Epithelial cell of prostate (primary cell): Measurements from ENCODE around the gene UBA3.
A peak's percentile ranks its signal among the peaks of the same experiment; 100 is the strongest.

Experiments used
- DNase-seq: peaks from one replicate; pipeline ENCODE4 v3.0.0-alpha.2; 2011; ENCODE audit warnings: low read depth, low spot score
- H3K27ac ChIP-seq: fragments of 450-650 bp; 2 replicates; pipeline ENCODE4 v1.5.1; 2017; ENCODE audit warnings: mild to moderate bottlenecking

UBA3 gene

DNA sequence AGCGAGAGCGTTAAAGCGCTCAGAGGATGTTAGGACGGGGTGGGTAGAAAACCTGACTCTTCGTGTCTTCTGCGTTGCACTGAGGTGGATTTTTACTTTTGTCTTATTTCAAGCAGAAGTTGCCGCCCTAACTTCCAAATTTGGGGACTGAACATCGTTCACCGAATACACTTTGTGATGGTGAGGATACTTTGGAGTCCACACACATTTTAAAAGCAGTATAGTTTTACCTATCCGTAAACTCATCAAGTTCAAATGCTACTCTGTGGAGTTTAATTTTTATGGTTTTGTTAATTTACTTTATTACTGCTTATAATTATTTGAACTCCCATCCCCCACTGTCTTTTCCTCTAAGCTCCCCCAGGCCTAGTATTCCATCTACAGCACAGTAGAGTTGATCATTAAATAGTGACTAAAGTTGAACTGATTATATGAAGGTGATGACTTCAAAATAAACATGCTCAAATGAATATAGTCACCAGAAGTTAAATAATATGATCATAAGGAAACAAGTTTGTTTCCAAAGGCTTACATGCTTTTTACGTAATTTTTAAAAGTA lies 66.1 kb downstream of the UBA3 start:
- no peak for DNase-seq
- peak overlapping the region; percentile 99 for H3K27ac ChIP-seq

DNA sequence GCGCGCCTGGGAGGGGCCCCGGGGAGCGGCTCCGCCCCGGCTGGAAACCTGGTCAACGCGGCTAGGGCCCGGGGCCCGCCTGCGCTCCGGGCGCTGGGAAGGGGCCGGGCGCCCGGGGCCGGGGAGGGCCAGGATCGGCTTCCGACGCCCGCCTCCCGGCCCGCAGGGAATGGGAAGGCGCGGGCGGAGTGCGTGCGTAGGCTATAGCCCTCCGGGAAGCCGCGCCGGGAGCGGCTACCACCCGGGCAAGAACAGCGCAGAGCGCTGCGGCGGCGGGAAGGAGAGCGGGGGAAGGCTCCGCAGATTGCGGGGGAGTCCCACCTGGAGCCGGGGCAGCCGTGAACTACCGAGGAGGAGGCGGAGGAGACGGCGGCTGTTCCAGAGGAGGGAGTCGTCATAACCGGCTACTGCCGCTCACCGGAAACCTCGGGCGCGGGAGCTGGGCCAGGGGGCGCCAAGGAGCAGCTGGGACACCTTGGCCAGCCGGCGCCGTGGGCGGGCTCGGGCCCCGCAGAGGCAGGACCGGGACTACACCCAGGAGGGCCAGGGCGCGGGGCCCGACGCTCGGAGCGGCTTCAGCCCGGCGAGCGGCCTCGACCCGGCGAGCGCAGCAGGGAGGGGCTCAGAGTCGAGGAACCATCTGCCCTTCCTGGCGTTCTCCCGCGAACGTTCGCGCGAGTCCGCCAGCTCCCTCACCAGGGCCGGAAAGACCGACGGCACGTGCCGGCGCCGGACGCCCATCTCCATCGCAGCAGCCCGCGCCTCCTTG lies 66.7 kb downstream of the UBA3 start, which contains the start of gene EOGT:
Gene EOGT, minus strand, starts transcription at position 432 of the 769 bp plus-strand sequence. CDS start 3,838 bp downstream, outside the sequence.
- DNase-seq = no peak
- H3K27ac ChIP-seq = peak within 1 kb of the TSS; percentile 99

DNA sequence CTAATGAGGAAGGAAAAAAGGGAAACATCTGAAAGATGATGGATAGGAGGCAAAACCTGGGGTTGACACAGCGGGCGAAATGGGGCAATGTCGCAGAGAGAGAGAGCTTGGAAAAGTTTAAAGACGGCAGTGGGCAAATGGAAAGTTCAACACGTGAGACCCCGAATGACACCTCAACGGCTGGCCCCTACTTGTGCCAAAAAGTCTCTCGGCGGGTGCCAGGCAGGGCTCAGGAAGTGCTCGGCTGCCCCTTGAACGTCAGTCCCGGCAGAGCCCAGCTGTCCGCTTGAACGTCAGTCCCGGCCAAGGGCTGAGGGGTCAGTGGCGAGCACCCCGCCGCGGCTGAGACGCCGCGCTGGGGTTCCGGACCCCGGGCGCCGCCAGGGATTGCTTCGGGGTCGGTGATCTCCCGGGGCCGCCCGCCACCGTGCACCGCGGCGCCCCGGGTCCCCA lies 67.3 kb downstream of the UBA3 start:
- no peak for DNase-seq

DNA sequence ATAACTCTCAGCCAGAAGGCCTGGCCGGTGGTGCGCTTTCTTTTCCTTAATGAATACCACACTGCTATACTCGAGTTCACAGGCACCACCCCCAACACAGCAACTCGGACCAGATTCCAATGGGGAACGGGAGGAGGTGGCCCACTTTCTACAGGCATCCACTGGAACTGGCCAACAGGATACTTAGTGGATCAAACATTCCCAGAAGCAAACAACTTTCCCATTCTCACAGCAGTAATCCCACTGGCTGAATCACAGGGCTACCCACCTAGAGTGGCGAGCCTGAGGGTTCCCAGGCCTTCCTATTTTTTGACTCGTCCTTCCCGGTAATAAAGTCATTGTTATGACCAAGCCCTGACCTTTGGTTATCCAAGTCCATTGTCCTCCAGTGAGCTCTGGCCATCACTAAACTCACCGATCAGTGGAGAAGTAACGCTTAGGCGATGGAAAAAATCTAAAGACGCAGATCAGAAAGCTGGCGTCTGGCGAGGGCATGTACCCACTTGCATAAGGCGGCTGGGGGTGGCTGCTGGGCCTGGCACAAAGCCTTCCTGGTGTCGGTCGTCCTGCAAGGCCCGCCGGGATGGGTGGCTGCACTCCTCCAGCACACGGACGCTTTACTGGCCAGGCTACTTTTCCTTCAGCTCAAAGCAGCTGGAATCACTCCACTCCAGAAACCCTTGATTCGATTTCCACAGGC lies 67.9 kb downstream of the UBA3 start:
- H3K27ac ChIP-seq = peak overlapping the region; percentile 99
- DNase-seq = no peak

More for the DNA sequence above, 67.3 kb downstream of the UBA3 start:
- H3K27ac ChIP-seq = peak overlapping the region; percentile 99

DNA sequence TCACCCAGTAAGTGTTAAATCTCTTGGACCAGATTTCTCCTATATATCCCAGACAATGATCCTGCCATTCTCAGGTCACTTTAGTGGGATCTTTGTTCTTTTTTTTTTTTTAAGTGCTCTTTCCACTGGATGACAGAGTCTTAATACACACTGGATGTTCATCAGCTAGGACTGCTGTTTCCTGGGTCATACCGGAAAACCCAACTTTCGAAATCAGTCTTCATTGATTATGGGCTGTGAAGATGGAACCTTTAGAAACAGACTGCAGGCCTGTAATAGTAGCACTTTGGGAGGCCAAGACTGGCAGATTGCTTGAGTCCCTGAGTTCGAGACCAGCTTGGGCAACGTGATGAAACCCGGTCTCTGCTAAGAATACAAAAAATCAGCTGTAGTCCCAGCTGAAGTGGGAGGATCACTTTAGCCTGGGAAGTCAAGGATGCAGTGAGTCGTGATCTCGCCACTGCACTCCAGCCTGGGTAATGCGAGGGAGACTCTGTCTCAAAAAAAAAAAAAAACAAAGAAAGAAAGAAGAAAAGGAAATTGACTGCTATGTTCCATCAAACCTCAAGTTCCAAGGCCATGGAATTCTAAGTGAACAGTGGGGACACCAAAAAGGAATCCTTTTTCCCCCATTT lies 69.0 kb downstream of the UBA3 start:
- peak overlapping the region; percentile 99 for H3K27ac ChIP-seq
- no peak for DNase-seq

DNA sequence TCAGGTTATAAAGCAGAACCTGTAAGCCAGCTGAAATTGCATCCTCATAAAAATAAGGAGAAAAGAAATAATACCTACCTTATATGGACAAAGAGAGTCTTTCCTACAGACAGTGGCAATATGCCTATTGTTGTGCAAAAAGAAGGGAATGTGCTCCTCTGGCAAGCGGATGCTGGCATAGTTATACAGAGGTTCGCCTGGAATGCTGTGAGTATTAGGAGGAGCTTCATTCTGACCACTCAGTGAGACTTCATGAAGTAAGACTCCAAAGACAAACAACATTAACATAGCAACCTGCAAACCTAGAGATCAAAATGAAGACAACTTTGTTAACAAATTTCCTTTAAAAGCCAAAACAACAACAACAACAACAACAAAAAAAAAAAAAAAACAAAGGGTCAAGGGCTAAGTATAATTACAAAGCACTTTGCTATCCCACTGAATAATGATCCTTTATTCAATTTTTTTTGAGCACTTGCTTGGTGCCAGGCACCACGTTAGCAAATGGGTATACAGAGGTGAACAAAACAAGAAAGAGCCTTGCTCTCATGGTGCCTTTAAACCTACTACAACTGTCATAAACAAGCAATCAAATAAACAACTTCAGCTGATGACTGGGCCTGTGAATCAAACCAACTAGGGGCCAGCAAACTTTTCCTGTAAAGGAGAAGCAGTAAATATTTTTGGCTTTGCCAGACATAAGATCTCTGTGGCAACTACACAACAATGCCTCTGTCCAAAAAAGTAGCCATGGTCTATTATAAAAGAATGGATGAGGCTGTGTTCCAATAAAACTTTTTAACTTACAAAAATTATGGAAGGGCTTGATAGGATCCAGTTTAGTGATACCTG lies 70.4 kb downstream of the UBA3 start:
- peak overlapping the region; percentile 99 for H3K27ac ChIP-seq
- no peak for DNase-seq

- H3K27ac ChIP-seq = peak overlapping the region; percentile 99
- no peak for DNase-seq
These were observed 71.2 kb downstream of the UBA3 start for GRCh38 chr3:69008980-69009379.

GRCh38 chr3:69005791-69006482 lies 74.2 kb downstream of the UBA3 start:
- peak overlapping the region; percentile 79 for H3K27ac ChIP-seq
- DNase-seq = no peak

DNA sequence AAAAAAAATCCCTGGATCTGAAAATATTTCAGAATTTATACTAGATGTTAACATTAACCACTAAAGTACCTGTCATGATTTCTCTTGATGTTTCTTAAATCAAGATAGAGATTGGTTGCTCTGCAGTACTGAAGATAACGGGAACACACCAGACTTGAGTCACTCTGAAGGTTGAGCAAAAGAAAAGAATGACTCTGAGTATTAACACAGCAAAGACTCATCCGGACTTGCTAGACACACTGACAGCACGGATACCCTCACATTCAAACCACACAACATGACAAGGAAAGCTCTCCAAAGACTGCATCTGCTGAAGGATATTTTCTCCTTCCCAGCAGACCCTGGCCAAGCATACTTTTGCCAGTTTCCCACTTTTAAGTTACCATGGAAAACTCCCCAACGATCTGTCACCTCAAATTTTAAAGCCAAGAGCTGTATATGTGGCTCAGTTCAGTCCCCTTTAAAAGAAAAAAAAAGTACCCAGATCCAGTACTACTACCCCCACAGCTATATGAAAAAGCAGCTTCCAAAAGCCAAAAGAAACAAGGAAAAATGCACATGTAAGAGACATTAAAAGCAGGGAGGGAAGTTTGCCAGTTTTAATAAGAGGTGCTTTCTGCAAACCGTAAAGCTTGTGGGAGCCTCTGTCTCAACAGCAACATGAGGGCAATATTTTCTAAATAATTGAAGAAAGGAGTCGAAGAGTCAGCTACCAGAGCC lies 74.9 kb downstream of the UBA3 start:
- no peak for DNase-seq
- H3K27ac ChIP-seq = peak overlapping the region; percentile 79
